Lower leg skin (tissue), 3 donors: ENCODE data around the gene PDSS2.

Experiments
- POLR2A ChIP-seq, 2 donors: fragments of 450-650 bp; IDR thresholded peaks; one replicate each; pipeline ENCODE4 v1.6.1; 2016 to 2017; ENCODE audit warnings: antibody characterized with exemption in 2 of 2, mild to moderate bottlenecking in 1 of 2, moderate library complexity in 1 of 2
- TF ChIP-seq, protein P1 (sequence below), 3 donors: fragments of 450-650 bp; IDR thresholded peaks; one replicate each; pipeline ENCODE4 v1.5.1; 2016; ENCODE audit warnings: antibody characterized with exemption in 3 of 3, mild to moderate bottlenecking in 3 of 3, moderate library complexity in 2 of 3

DNA sequence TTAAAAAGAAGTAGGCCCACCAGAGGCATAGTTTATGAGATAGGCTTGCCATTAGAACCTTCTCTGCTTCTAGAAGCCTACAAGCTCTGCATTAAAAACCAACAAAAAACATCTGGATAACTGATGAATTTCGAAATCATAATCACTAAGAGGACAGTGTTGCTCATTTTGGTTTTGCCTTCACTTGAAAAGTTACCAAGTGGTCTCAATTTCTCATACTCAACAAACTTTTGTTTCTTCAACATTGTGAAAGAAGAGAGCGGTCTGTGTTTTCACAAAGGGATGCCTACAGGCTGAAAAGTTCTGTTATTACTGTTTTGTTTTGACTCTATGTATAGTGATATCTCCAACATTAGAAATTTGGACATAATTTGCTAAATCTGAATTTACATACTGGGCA, 98.9 kb downstream of the PDSS2 start:
- TF ChIP-seq, protein P1, sequence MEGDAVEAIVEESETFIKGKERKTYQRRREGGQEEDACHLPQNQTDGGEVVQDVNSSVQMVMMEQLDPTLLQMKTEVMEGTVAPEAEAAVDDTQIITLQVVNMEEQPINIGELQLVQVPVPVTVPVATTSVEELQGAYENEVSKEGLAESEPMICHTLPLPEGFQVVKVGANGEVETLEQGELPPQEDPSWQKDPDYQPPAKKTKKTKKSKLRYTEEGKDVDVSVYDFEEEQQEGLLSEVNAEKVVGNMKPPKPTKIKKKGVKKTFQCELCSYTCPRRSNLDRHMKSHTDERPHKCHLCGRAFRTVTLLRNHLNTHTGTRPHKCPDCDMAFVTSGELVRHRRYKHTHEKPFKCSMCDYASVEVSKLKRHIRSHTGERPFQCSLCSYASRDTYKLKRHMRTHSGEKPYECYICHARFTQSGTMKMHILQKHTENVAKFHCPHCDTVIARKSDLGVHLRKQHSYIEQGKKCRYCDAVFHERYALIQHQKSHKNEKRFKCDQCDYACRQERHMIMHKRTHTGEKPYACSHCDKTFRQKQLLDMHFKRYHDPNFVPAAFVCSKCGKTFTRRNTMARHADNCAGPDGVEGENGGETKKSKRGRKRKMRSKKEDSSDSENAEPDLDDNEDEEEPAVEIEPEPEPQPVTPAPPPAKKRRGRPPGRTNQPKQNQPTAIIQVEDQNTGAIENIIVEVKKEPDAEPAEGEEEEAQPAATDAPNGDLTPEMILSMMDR (IDR thresholded peaks at IDR 0.05), result no peak
- TF ChIP-seq POLR2A (IDR thresholded peaks at IDR 0.05), result no peak
